ENCODE data around the gene SNPH.

The SNPH gene

DNA sequence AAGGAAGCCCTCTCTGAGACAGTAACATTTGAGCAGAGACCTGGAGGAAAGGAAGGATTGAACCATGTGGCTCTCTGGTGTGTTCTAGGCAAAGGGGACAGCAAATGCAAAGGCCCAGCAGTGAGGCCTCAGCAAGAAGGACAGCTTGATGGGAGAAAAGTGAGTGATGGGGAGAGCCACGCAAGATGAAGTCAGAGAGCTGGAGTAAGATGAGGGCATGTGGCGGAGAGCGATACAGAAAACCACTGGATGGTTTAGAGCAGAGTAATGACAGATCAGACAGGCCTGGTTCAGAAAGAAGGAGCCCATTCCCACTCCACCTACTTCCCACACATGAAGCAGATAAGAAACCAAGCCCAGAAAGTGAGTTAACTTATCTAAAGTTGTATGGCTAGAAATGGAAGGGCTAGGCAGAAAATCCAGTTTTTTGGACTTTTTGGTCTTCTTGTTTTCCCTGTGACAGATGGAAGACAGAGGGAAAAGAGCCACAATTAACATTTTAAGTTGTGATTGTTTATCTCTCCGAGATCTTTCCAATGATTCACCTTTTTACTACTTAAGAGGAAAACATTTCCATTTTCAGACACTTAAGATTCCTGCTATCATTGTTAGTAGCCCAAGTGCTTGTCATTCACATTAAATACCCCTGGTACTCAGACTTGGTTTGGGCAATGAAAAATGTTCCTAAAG lies 723 bp upstream of the SNPH start:
- no peak for DNase-seq

DNA sequence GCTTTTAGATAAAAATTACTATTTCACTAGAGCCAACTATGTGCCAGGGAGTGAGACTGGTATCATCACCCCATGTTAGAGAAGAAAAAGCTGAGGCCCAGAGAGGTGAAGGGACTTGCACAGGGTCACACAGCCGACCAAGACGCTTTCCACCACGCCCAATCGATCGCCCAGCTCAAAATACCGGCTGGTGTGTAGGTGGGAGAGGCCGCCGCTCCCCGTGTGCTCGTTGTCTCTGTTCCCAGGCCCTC lies 253 bp upstream of the SNPH start:
- DNase-seq = no peak

DNA sequence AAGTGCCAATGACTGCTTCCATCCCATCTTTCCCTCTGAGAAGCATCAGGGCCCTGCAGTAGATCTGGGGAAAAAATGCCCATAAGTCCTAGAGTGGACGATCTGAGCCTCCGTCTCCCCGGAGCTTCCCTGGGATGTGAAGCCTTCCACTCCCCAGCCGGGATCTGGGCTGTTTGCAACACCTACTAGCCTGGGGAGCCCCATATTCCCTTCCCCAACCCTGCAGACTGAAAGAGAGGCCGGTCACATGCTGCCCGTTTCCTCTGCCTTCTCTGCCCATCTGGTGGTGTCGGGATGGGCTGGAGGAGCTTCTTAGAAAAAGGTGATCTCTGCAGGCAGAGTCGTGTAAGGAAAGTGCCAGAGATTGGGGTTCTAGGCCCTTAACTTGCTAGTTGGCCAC lies 1.1 kb downstream of the SNPH start:
- DNase-seq = no peak

DNA sequence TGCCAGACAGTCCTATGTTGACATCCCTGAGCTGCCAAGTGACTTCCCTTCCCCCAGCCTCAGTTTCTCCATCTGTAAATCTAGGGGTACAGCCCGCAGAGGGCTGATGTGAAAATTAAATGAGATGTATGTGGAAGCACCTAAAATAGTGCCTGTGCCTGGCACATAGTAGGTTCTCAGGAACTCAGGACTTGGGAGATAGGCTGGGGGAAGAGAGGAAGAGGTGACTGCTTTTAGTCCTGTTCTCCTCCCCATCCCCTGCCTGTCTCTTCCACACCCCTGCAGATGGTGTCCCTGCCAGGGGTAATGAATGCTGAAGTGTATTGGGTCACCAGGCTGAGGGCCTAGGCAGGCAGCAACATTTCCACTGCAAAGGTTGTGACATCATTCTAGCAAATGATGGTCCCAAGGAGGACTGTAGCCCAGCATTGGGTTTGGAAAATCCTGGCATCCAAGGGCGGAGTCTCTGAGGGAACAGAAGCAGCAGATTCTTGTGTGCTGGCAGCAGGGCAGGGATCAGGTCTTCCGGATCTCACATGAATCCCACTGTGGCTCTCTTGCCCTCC lies 1.8 kb downstream of the SNPH start:
- no peak for DNase-seq

DNA sequence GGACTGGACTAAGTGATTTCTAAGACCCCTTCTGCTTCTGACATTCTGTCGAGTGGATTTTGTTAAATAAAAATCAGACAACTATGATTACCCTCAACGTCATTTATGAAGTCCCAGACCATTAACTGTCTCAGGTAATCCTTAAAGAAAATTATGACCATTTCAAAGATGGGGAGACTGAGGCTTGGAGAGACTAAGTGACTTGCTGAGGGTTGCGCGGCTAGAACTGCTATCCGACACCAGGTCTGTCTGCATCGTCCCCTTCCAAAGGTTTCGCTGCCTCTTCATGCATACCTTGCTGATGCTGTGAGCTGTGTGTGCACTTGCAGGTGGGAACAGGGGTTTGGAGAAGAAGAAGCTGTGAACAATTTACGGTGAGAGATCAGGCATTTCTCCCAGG lies 3.1 kb downstream of the SNPH start:
- DNase-seq = no peak

DNA sequence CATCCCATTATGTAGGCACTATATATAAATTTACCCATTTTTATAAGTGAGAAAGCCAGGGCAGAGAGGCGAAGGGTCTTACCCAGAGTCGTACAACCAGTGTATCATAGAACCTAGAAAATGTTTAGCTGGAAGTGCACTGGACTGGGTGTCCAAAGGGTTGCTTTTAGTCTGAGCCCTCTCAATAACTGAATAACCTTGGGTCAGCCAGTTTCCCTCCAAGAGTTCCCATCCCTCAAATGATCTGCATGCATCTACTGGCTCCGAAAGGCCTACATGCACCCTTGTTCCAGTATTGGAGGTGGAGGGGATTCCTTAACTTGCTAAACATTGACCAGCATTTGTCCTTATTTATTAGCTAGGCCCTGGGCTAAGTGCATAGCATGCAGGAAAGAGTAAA lies 3.8 kb downstream of the SNPH start:
- DNase-seq = no peak

DNA sequence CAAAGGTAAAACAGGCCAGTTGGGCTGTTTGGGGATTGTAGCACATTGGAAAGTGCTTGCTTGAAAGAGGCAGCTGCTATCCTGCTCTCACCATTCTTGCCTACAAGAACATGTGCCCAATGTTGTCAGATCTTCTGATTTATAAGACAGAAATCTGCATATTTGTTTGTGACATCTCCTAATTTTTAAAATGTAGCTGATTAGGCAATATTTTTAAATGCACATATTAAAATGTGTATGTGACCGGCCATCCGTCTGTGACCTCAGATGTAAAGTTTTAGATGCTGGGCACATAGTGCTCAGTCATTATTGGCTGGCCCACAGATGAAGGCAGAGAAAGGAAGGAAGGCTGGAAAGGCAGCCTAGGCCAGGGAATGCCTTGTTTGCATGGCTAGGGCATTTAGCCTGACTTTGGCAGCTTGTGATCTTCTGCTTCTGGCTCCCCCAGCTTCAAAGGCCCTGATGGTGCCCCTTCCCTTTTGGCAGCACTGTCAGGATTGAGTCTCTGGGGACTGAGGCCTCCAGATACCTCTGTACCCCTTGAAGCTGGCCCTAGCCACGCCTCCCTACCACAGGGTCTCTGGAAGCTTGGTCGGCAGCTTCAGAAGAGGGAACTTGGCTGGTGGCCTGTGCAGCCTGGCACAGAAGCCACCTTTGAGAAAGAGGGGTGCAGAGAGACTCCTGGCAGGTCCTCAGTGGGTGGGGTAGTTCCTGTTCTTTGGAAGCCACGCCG lies 6.4 kb downstream of the SNPH start:
- no peak for DNase-seq

DNA sequence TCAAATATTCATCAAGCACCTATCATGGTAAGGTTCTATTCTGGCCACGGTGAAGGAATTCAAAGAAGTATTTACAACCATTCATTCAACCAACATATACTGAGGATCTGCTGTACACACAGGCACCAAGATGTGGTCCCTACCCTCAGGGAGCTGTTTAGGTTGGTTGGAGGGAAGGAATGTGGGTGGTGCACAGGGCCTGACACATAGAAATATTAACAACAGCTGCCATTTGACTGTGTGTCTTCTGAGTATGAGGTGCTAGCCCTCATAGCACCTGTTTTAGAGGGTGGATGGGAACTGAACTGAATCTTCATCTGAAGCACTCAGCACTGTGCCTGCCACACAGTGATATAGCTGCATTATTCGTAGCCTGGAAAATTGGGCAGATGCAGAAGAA lies 7.3 kb downstream of the SNPH start:
- no peak for DNase-seq

DNA sequence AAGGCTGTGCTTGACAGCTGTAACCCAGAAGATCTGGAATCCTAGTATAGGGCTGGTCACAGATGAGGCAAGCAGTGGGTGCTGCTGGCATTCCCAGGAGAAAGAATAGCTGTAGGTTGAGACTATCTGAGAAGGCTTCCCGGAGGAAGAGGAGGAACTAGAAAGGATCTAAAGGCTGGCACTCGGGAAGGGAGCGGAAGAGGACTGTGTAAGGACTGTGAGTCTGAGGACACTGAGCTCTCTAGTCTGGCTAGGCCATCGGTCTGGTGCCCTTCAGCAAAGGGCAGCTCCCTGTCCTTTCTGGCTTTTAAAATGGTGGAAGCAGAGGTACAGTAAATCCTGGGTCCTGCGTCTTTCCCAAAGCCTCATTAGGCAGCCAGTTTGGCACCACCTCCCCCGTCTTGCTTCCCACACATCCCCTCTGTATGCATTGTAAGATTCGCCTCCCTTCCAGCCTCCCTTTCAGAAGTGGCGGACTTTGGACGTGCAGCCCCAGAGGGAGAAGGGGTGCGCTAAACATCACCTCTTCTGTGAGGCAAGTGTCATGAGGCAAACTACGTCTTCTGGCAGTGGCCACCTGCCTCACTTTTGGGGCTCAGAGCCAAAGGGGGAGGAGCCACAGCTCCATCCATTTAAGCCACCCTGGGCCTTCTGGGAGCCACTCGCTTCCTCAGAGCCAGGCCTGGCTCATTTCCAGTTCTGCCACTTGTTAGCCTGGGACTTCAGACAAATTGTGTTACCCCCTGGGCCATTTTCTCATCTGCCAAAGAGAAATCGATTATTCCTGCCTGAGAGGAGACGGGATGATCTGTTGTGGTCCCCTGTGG lies 8.6 kb downstream of the SNPH start:
- DNase-seq = no peak

DNA sequence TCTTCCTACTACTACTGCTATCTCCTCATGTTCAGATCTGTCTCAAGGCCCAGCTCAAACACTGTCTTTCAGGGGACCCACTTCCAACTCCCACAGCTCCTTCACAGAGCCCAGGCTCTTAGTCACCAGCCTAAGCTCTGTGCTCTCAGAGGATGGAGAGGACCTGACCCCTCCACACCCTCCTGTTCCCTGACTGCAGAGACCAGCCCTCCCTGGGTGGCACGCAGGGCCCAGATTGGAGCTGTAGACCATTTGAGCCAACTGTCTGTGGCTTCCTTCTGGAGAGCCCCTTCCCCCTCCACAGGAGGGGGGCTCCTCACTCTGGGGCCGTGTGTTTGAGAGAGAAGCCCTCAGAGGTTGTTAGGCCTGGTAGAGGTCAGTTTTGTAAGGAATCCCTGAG lies 9.8 kb downstream of the SNPH start:
- no peak for DNase-seq

DNA sequence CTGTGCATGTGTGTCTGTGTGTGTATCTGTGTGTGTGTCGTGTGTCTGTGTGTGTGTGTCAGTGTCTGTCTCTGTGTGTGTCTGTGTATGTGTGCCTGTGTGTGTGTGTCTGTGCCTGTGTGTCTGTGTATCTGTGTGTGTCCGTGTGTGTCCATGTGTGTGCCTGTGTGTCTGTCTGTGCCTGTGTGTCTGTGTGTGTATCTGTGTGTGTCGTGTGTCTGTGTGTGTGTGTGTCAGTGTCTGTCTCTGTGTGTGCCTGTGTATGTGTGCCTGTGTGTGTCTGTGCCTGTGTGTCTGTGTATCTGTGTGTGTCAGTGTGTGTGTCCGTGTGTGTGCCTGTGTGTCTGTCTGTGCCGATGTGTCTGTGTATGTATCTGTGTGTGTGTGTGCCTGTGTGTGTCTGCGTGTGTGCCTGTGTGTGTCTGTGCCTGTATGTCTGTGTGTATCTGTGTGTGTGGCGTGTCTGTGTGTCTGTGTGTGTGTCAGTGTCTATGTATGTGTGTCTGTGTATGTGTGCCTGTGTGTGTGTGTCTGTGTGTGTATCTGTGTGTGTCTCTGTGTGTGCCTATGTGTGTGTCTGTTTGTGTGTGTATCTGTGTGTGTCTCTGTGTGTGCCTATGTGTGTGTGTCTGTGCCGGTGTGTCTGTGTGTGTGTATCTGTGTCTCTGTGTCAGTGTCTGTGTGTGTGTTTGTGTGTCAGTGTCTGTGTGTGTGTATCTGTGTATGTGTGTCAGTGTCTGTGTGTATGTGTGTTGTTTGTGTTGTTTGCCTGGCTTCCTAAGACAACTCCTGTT lies 11.6 kb downstream of the SNPH start:
- no peak for DNase-seq

DNA sequence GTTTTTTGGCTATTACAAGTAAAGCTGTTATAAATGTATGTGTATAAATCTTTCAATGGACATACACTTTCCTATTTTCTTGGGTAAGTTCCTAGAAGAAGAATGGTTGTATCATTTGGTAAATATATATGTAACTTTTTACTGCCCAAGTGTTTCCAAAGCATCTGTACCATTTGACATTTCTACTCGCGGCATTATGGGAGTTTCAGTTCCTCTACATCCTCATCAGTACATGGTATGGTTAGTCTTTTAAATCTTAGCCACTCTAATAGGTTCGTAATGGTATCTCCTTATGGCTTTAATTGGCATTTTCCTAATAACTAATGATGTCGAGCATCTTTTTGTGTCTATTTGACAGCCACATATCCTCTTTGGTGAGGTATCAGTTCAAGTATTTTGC lies 12.9 kb downstream of the SNPH start:
- DNase-seq = no peak

DNA sequence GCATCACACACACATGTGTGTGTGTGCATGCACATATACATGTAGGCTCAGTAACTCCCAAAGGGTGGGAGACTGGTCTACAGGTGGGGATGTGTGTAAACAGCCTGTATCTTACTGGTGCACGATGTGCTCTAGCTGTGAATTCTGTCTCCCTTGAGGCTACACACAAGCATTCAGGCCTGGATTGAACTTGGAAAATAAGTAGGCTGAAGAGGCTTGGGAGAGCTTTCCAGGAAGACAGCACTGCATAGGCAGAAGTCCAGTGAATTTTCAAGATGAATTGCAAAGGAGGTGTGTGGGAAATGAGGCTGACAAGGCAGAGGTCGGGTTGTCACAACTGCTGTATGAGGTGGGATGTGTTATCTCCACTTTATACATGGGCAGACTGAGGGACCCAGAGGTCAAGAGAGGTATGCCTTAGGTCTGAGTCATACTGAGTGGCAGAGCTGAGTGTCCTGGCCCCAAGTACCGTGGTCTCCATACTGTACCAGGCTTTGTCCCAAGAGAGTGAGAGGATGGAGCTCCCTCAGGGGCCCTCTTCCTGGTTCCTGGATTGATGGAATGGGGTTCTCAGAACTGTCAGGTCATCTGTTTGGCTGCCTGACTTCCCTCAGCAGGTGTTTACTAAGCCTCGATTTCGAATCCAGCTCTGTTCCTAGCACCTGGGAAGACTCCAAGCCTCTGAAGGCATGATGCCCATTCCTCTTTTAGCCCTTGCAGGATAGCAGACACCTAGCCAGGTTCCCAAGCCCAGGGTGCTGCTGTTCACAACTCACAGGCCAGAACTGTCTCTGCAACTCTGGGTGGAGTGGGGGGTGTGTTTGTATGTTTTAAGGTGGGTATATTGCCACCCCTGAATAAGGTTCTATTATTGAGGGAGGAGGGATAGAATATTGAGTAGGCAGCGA lies 14.4 kb downstream of the SNPH start:
- no peak for DNase-seq

DNA sequence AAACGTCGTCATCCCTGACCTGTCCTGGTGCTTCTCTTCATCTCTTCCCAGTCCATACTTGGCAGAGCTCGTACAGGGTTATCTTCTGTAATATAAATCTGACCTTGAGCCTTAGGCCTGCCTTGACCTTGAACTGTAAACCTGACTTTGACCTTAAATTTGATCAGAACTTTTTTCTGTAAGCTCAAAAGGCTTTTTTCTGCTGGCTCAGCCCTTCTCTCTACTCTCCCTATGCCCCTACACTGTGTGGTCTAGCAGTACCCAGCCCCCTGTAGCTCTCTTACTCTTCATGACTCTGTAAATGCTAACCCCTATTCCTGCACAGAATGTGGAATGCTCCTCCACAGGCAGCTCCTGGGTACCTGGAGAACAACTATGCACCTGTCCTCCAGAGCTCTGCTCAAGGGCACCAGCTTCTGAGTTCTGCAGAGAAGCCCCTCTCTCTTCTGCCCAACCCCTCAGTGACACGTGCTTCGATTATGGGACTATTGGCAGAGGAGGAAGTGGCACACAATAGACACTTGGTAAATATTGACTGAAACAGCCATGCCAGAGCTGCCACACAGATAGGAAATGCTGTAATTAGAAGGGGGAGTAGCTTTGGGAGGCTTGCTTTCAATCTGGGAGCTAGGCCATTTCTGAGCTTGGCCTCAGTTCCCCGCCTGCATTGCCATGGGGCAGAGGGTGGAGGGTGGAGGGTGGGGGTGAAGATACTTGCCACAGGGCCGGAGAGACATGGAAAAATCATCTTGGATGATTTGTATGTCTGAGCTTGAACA lies 15.4 kb downstream of the SNPH start:
- no peak for DNase-seq

DNA sequence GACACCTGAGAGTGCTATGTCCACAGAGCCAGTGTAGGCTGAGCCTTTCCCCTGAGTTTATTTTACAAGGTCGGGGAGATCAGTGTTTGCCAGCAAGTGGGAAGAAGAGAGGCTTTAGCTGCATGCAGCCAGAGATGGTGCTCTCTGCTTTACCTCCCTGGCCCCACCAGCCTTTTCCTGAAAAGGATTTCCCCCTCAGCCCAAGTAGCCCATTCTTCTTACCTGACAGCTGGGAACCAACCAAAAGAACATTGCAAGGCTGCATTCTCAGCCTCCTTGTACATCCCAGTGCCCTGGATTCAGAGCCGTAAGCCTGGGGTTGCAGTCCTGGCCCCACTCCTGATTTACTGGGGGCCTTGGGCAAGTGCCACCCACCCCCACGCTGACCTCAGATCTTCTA lies 16.9 kb downstream of the SNPH start:
- DNase-seq = no peak

DNA sequence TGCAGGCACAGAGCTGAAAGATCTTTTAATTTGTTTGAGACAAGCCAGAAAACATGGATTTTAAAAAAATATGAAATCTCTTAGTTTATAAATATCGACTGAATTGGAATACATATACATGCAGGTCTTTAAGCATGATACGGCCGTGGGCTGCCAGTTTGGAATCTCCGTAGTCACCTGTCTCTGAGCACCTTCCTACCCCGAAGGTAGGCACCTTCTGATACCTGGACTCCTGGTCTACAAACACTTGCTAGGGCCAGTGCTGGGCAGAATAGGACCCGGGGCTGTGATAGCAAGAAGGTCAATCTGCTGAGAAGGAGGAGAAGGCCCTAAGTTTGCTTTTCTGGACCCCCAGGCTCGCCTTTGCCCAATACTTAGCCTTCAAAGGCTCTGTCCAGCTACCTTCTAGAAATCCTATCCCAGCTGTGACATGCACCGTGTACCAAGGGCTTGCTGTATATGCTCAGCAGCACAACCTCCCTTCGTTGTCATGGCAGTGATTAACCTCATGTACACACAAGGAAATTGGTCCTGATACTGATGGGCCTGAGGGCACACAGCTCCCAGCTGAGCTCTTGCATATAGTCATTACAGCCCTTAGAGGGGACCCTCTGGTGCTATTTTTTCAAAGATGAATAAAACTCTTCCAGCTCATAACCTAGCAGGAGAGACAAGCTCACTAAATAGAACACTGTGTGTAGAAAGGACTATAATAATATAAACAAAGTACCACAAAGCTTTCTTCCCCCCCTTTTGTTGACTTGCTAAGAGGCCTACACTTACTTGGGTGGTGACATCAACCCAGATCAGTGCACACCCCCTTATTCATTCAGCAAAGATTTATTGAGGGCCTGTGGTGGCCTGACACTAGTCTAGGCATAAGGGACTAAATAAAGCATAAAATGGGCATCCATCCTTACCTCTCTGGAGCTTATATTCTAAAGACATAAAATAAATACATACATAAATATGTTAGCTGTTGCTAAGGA lies 17.7 kb downstream of the SNPH start:
- no peak for DNase-seq

DNA sequence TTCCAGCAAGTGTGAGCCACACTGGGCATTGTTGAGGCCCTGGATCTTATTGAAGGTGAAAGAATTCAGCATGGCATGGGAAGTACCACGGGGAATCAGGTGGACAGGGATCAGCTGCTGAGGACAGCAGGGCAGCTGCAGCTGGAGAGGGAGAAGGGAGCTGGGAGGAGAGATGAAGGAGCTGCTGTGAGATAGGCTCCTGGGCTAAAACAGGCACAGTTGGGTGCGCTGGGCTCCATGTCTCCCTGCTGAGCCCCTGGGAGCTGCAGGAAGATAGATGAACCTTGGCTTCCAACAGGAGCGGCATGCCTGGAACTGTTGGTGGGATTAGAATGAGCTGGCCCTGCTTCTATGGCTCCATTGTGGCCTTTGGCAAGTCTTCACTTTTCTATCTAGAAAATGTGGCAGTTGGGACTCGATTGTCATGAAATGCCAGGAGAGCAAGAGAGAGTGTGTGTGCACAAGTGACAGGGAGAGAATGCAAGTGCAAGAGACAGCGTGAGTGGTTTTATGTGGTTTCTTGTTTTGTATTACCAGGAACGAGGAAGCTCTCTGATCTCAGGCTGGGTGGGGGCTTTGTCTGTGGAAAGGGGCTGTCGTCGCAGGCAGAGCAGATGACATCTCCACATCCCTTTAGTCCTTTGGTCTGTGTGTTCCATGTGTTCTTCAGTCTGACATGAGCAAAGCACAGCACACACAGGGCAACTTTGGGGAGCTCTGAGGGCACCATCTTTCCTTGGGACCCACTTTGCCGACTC lies 20.4 kb downstream of the SNPH start:
- DNase-seq = no peak

DNA sequence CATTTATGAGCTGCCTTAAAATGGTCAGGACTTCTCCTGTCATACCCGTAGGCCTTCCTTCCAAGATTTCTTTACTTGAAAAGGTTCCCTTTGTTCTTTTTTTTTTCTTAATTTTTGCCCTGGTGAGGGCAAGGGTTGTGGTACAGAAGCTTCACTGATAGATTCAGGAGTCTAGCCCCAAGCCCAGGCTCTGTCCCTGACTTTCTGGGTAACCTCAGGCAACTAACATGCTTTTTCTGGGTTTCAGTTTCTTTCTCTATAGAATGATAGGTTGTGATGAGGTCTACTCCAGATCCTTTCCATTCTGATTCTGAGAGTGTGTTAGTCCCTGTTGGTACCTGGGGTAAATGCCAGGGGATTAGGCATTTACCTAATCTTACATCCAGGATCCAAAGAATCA lies 21.2 kb downstream of the SNPH start:
- no peak for DNase-seq
